ENCODE data around the gene HSFX3.
"Not testable (repeated sequence)": the region's sequence is repeated elsewhere in the genome, so short reads cannot be mapped to it uniquely, and the experiment has no call there.

Gene HSFX3

GRCh38 chrX:149545545-149546543 is 3.9 kb downstream of the HSFX3 start:
- not testable (repeated sequence) for DNase-seq (ENCODE audit: low read depth)

DNA sequence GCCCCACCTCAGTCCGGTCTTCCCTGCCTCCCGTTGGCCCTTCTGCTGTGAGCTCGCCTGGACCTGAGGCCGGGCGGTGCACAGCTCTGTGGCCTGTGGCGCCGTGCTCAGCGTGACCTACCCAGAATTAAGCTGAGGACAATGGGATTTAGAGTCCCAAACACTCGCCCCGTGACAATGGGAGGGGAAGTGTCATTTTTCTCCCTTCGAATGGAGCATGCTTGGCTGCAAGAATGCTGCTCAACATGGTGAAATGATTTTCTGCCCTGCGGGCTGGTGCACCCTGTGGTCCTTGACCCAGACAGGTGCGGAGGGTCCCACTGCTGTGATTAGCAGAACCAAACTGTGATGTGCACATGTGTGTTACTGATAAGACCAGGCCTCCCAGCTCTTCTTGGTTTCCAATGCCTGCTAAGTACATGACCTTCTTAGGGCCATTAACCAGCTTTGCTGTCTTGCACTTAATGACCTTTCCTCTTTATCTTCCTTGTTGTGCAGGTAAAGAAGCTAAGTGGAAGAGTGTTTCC is 8.1 kb downstream of the HSFX3 start:
- DNase-seq (ENCODE audit: low read depth): no peak

GRCh38 chrX:149540621-149541520 is 8.9 kb downstream of the HSFX3 start, which contains the start of gene EOLA1:
EOLA1 (plus strand) TSS chrX:149541012; CDS start chrX:149545631, 4,619 bp downstream.
- peak; percentile 85 for DNase-seq (ENCODE audit: low read depth)

- DNase-seq (ENCODE audit: low read depth): peak; percentile 86
Observed at GRCh38 chrX:149540131-149540620, 9.5 kb downstream of the HSFX3 start.

DNA sequence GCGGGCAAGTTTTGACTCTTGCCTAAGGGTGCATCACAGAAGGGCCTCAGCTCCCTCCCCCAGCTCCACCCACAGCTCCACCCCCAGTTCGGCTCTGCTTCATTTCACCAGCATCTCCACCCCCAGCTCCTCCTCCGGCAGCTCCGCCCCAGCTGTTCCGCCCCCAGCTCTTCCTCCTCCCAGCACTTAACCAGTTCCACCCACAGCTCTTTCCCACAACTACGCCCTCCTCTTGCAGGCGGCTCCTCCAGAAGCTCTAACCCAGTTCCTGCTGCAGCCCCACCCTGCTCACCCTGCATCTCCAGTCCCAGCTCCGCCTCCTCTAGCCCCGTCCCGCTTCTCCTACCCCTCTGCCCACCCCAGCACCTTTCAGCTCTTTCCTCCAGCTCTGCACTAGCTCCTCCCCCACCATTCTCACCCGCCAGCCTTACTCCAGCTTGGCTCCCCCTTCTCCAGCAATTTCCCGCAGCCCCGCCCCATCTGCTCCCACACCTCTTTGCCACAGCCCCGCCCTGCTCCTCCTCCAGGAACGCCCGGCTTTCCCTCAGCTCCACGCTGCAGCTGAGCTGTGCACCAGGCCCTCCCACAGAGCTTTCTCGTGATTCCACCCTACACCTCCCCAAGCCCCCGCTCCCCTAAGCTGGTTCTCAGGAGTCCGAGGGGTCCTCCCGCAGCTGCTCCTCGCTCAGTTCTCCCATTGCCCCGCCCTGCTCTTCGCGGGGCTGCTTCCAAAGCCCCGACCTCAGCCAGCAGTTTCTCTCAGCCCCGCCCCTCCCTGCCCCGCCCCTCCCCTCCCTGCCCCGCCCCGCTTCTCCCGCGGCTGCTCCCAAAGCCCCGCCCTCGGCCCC is 10.2 kb downstream of the HSFX3 start:
- DNase-seq (ENCODE audit: low read depth): peak; percentile 80

- DNase-seq (ENCODE audit: low read depth): not testable (repeated sequence)
Observed at GRCh38 chrX:149537474-149537873, 12.2 kb downstream of the HSFX3 start.

DNA sequence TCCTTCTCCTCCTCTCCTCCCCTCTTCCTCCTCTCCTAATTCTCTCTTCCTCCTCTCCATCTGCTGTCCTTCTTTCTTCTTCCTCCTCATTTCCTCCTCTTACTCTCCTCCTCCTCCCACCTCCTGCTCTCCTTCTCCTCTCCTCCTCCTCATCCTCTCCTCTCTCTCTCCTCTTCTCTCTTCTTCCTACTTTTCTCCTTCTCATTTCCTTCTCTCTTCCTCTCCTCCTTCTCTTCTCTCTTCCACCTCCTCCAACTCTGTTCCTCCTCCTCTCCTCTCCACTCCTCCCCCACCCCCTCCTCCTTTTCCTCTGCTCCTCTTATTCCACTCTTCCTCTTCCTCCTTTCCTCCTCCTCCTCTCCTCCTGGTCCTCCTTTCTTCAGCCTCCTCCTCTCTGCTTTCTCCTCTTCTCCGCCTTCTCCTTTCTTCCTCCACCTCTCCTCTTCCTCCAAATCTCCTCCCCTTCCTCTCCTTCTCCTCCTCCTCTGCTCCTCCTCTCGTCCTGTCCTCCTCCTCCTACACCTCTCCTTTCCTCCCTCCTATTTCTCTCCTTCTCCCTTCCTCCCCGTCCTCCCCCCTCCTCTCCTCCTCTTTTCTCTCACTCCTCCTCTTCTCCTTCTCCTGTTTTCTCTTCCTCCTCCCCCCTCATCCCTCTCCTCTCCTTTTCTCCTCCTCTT is 14.7 kb downstream of the HSFX3 start:
- DNase-seq (ENCODE audit: low read depth): not testable (repeated sequence)

DNA sequence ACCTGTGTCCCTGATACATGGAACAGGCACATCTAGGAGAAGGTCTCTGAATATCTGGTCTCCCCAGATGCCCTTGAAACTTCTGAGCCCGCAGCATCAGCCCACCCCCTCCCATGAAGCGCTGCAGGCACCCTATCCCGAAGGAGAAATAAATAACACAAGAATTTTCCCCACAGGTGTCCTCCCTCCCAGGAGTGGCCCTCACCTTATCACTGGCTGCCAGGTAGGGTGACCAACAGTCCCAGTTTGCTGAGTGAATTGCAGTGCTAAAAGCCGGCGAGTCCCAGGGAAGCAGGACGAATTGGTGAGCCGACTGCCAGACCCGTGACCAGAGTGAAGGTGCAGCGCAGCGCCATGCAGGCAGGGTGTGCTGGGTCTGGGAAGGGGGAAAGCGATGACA is 15.7 kb downstream of the HSFX3 start:
- DNase-seq (ENCODE audit: low read depth): not testable (repeated sequence)

DNA sequence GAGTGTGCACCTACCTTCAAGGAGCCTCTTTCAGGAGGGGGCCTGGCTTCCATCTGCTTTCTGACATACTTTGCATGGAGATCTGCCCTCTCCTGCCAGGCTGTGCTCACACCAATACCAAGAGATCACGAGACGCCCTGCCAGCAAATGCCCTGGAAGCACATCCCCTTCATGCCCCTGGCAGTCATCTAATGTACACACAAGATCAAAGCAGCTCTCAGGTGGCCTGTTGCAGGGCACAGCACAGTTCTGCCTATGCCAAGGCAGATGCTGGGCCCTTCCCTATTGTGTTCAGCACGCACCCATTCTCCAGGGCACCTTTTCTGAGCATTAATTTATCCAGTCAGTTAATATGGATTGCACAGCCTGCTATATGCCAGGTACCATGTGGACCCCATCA is 16.9 kb downstream of the HSFX3 start:
- not testable (repeated sequence) for DNase-seq (ENCODE audit: low read depth)

GRCh38 chrX:149531599-149531998 is 18.1 kb downstream of the HSFX3 start:
- DNase-seq (ENCODE audit: low read depth): no peak

DNA sequence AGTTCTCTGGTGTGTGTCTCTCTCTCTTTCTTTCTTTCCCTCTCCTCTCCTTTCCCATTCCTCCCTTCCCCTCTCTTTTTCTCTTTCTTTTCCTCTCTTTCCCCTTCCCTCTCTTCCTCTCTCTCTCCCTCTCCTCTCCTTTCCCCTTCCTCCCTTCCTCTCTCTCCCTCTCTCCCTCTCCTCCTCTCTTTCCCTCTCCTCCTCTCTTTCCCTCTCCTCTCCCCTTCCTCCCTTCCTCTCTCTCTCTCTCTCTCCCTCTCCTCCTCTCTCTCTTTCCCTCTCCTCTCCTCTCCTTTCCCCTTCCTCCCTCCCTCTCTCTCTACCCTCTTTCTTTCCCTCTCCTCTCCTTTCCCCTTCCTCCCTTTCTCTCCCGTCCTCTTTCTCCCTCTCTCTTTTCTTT is 21.3 kb downstream of the HSFX3 start:
- no peak for DNase-seq (ENCODE audit: low read depth)

- no peak for DNase-seq (ENCODE audit: low read depth)
Observed at GRCh38 chrX:149527705-149528104, 22.0 kb downstream of the HSFX3 start.

DNA sequence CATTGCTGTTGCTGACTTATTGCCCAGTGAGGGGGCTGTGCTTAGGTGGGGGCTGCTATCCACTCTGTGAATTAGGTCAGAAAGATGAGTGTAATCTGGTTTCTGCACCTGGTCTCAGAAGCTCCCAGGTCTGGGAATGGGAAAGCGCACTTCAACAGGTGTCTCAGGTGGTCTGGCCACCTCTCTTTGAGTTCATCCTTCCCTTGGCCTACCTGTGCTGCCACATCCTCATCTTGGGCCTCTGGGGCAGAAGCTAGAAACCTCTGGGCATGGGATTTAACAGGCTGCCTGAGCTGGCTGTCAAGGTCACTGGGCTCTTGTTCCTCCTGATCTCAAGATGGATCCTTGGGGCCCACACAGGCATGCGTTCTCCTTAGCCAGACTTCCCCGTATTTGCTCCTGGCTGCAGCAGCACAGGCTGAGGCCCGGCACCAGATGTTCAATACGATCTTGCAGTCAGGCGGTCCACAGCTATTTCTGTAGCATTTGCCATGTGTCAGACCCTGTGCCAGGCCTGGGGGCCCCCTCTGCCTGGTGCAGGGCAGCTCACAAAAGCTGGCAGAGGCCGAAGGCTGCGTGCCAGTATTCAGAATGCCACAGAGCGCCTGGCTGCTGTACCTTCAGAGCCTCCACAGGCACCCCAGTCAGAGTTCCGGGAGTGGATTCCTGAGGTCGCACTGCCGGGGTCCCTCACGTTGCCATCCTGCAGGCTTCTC is 23.2 kb downstream of the HSFX3 start:
- DNase-seq (ENCODE audit: low read depth): not testable (repeated sequence)

DNA sequence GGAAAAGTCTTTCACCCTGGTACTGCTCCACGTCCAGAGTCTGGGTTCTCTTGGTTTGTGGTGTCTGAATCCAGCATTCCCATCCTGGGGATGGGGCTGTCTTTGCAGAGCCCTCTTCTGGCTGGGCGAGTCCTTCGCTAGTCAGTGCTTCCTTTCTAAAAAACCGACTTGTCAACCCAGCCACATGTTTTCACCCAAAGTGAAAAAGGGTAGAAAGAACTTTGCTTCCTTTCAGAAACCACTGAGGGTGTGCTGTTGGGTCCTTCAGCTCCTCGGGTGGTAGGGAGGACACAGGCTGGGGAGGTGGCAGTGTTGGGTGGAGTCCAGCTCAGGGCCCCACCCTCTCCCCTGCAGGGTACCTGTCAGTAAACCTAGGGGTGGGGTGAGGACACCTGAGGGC is 23.8 kb downstream of the HSFX3 start:
- DNase-seq (ENCODE audit: low read depth): not testable (repeated sequence)

DNA sequence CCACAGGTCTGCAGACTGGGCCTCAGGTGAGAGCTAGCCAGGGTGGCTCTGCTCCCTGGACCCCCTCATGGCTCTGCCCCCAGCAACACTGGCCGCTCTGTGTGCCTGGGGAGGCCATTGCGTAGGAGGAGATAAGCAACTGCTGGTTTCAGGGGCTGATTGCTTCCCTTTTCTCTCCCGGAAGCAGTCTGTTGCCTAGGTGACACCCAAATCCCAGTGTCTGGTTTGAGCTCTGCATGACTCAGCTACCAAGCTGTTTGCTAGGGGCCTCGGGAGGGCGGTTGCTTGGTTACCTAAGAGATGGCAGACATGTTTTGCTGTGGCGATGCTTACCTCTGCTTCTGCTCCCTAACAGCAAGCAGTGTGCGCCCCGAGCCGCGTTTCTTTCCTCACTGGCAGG is 24.3 kb downstream of the HSFX3 start:
- DNase-seq (ENCODE audit: low read depth): peak; percentile 46

GRCh38 chrX:149522916-149523315 is 26.8 kb downstream of the HSFX3 start:
- DNase-seq (ENCODE audit: low read depth): no peak

- no peak for DNase-seq (ENCODE audit: low read depth)
Observed at GRCh38 chrX:149521438-149521837, 28.3 kb downstream of the HSFX3 start.

- DNase-seq (ENCODE audit: low read depth): not testable (repeated sequence)
Observed at GRCh38 chrX:149520636-149521277, 29.0 kb downstream of the HSFX3 start.

- DNase-seq (ENCODE audit: low read depth): no peak
Observed at GRCh38 chrX:149518236-149518635, 31.5 kb downstream of the HSFX3 start.

All from stimulated activated CD4-positive, alpha-beta T cell treated with anti-CD3 and anti-CD28 coated beads, Interleukin-2, amount 100 ng/mL, for 4 hours (primary cell).